Measurements from ENCODE around the gene TAF8.

GRCh38 chr6:42028234-42029061, 21.9 kb upstream of the TAF8 start:
- TF ChIP-seq PKNOX1 (IDR thresholded peaks at IDR 0.05) (no peak), NFRKB (IDR thresholded peaks at IDR 0.05) (no peak), FOXM1 (IDR thresholded peaks at IDR 0.05; ENCODE audit: borderline replicate concordance) (no peak), FOXK2 (IDR thresholded peaks at IDR 0.05) (no peak)
